HS-27A (cell line): ENCODE data around the gene KLB.
A peak's percentile ranks its signal among the peaks of the same experiment; 100 is the strongest.
"Not testable (repeated sequence)": the region's sequence is repeated elsewhere in the genome, so short reads cannot be mapped to it uniquely, and the experiment has no call there.

Source experiments
- DNase-seq: peaks from one replicate; pipeline ENCODE4 v3.0.0-alpha.2; 2012; ENCODE audit warnings: low read depth, missing footprints

KLB gene

DNA sequence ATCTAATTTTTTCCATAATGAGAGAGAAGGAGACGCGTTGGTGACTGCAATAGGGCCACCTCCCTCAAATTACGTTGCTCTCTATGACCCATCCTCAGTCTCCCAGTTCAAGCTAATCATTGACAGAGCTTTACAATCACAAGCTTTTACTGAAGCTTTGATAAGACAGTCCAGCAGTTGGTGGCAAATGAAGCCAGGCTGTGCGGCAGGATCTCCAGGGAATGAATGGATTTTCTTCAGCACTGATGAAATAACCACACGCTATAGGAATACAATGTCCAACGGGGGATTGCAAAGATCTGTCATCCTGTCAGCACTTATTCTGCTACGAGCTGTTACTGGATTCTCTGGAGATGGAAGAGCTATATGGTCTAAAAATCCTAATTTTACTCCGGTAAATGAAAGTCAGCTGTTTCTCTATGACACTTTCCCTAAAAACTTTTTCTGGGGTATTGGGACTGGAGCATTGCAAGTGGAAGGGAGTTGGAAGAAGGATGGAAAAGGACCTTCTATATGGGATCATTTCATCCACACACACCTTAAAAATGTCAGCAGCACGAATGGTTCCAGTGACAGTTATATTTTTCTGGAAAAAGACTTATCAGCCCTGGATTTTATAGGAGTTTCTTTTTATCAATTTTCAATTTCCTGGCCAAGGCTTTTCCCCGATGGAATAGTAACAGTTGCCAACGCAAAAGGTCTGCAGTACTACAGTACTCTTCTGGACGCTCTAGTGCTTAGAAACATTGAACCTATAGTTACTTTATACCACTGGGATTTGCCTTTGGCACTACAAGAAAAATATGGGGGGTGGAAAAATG is at the start of gene KLB:
Gene KLB, plus strand, starts transcription at position 168 of the 821 bp plus-strand sequence. Its CDS starts 20 bp downstream, at position 188.
- no peak for DNase-seq

DNA sequence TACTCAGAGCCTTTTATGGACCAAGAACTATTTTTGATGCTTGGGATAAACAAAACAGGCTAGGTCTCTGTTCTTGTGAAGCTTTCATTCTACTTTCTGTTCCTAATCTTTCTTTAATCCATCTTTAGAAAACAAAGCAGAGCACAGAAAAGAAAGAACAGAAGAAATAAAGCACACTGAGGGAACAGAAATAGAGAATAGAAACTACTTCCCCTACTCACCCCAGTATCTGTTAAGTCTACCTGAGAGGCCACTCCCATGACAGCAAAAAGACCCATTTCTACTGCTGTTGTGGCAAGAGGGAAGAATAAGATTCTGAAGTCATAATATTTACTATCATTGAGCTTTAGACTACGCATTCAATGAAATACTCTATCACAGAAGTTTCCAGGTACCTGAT is 49.7 kb upstream of the KLB start:
- no peak for DNase-seq

DNA sequence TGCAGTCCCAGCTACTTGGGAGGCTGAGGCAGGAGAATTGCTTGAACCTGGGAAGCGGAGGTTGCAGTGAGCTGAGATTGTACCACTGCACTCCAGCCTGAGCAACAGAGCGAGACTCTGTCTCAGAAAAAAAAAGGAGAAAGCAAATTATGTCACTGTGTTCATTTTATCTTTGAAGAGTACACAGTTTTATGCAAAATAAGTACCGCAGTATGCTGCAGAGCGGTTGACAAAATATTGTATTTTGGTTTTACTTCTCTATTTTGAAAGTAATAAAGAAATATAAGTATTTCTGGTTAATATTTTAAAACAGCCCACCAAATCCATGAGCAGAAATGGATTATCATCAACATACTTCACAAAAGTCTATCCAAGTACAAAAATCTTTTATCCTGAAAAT is 46.1 kb upstream of the KLB start:
- DNase-seq = not testable (repeated sequence)

DNA sequence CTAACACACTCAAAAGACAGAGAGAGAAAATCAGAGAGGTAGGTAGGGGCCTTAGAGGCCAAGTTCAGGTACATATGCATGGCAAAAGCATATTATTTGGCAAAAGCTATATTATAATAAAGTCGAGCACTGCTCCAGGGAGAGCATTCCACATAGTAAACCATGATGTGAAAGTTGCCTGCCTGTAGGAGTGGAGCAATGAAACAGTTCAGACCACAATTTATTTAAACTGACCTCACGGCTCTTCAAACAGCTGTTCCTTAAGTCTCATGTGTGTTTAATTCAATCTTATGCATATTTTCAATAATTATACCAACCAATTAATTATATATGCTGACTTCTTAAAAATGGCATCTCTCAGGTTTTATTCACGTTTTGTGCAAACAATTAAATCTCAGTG is 43.9 kb upstream of the KLB start:
- no peak for DNase-seq

DNA sequence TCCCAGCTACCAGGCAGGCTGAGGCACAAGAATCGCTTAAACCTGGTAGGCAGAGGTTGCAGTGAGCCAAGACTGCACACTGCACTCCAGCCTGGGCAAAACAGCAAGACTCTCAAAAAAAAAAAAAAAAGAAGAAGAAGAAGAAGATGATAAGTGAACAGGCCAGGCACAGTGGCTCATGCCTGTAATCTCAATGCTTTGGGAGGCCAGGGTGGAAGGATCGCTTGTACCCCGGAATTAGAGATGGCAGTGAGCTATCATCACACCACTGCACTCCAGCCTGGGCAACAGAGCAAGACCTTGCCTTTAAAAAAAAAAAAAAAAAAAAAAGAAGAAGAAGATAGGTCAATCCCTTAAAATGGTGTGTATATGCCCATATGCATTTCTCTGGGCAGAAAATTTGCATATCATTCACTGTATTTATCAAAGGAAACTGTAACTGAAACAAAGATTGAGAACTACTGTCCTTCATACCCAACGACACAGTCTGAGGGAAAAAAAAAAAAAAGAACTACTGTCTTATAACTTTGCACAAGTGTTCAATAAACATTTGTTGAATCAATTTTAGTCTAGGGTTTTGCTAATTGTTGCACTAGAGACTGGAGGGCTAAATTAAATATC is 42.8 kb upstream of the KLB start:
- no peak for DNase-seq

DNA sequence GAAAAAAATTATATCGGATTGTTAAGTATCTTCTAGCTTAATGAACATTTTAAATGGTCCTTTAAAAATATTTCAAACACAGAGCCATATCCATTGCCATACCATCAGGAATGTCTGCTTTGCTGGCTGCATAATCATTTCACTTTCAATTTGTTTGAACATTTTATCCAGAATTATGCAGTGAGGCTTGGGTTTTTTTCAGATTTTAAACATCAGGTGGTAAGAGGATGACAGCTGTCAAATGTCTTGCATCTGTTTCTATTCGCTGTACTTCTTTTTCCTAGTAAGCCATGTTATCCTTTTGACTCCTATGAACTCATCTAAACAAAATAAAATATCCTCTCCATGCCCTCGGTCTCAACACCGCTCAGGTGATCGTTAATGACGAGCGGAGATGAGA is 41.4 kb upstream of the KLB start:
- DNase-seq = no peak

DNA sequence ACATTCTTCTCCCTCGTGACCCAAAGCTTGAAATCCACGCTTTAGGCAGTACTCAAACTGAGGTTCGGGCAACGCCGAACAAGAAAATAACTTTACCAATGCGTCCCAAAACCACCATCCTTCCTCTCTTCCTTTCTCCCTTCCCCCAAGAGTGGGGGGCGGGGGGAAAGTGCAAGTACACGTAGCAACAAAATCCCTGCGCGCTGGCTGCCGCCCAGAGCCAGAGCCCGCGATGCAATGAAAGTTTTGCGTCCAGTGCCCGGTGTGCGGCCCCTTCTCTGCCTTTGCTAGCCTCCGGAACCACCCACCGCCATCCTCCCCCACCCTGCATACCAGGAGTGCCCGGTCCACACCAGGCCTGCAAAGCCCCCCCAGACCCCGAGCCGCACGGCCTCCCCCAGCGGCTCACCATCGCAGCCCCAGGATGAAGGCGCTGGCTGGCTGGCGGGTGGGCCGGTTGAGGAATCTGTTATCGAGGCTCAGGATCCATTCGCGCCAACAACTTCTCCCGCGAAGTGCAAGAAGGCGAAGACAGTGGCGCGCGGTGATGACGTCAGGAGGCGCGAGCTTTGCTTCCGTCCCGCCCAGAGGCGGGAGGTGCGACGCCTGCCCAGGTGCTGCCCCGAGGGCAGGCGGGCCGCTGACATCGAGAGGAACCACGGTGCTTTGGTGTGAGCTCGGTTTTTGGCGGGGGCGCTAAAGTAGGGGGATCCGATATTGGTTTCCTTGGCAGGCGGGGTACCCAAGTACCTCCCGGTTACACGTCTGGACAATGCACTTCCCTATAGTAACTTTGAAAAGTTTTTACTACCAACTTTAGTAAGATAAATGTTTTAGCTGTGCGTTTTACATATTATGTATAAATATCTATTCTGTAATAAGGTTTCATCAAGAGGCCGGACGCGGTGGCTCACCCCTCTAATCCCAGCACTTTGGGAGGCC is 40.6 kb upstream of the KLB start, which contains the start of gene RFC1:
Gene RFC1, minus strand, starts transcription at position 533 of the 942 bp plus-strand sequence. Its CDS starts 121 bp downstream, at position 412.
- DNase-seq = peak; percentile 80

DNA sequence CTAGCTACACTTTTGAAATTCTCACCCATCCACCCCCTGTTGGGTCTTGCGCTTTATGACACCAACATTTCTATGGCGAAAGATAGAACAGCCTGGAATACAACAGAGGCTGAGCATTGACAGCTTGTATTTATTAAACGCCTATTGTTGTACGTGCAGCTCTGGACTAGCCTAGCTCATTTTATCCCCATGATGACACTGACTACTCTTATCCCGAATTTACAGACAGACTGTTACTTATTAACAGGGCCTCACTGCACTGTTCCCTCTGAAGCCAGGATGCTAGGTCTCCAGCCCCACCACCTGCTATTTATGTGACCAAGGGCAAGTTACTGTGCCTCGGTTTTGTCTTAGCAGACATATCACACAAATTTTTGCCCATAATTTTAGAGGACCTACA is 39.6 kb upstream of the KLB start:
- no peak for DNase-seq

DNA sequence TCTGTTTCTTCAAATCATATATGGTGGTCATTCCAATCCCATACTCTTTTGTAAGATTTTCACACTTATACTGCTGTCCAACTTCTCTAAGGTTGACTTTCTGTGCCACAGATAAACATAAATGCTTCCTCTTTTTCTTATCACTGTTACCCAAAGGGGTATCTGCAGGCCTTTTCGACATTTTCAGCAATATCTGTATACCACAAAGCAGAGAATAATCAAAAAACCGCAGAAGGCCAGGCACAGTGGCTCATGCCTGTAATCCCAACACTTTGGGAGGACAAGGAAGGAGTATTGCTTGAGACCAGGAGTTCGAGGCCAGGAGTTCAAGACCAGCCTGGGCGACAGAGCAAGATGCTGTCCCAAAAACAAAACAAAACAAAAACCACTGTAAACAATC is 37.4 kb upstream of the KLB start:
- no peak for DNase-seq

DNA sequence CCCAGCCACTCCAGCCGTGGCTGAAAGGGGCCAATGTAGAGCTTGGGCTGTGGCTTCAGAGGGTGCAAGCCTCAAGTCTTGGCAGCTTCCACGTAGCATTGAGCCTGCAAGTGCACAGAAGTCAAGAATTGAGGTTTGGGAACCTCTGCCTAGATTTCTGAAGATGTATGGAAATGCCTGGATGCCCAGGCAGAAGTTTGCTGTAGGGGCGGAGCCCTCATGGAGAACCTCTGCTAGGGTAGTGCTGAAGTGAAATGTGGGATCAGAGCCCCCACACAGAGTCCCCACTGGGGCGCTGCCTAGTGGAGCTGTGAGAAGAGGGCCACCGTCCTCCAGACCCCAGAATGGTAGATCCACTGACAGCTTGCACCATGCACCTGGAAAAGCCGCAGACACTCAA is 35.5 kb upstream of the KLB start:
- DNase-seq = not testable (repeated sequence)

DNA sequence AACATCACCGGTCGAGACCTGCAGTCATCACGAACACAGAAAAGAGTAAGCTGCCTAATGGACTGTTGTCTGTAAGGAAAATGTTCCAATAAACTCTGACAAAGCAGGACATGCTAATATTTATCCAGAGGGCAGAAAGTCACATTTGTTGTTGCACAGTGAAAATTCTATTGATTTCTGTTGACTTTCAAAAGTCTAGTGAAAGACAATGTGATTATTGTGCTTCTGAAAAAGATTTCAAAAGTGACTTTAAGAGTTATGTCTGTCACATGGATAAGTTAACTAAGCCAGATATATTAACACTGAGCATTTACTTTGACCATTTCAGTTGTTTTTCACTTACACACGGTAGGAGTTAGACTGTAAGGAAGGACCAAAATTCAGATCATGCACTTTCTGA is 31.3 kb upstream of the KLB start:
- DNase-seq = no peak

DNA sequence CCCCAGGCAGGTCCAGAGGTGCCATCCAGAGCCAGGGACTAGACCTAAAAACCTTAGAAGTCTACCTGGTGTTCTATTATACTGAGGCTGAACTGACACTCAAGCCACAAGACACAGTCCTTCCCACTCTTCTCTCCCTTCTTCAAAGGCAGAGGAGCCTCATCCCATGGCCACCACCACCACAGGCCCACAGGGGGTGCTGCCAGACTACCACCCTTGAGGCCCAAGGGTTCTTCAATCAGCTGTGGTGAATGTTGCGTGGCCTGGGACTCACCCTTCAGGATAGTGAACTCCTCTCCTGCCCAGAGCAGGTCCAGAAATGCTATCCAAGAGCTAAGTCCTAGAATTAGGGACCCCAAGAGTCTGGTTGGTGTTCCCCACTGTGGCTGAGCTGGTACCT is 23.0 kb upstream of the KLB start:
- no peak for DNase-seq

DNA sequence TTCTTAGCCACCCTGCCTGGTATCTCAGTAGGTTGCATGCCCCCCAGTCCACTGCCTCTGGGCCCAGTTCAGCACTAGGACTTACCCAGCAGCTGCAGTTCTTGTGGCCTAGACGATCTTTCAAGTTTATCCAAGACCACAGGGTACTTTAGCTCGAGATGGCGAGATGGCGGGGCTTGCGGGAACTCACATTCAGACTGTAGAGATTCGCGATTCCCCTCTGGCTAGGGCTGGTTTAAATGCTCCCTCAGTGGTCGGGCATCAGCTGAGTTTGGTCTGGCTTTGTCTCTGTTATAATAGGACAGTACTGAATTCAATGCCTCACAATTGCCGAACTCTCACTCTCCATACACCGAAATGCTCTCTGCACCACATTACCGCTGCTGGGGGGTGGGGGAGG is 22.2 kb upstream of the KLB start:
- DNase-seq = no peak

DNA sequence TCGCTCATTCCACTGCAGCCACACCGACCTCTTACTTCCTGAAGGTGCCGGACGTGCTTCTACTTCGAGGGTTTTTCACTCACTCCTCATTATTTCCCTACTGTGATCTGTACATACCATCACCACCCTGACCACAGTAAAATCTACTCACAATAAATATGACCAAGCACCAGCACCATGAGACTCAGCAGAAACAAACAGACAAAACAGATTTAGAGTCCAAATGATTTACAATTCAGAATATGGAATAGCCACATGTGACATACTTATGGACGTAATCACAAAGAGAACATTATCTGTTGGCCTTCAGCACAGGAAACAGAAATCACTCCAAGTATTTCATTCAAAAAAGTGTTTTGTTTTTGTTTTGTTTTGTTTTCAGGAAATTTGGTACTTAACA is 16.1 kb upstream of the KLB start:
- no peak for DNase-seq

DNA sequence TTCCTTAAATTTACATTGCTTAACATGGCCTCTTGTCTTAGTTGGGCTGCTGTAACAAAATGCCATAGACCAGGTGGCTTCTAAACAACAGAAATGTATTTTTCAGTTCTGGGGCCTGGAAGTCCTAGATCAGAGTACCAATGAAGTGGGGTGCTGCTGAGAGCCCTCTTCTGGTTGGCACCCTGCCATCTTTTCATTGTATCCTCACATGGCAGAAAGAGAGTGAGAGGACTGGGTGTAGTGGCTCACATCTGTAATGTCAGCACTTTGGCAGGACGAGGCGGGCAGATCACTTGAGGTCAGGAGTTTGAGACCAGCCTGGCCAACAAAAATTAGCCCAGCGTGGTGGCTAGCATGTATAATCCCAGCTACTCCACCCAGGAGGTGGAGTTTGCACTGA is 12.0 kb upstream of the KLB start:
- no peak for DNase-seq

DNA sequence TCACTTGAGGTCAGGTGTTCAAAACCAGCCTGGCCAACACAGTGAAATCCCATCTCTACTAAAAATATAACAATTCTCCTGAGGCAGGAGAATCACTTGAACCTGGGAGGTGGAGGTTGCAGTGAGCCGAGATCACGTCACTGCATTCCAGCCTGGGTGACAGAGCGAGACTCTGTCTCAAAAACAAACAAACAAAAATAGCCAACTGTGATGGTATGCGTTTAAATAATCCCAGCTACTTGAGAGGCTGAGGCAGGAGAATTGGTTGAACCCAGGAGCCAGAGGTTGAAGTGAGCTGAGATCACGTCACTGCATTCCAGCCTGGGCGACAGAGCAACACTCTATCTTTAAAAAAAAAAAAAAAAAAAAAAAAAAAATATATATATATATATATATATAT is 5.1 kb upstream of the KLB start:
- not testable (repeated sequence) for DNase-seq

DNA sequence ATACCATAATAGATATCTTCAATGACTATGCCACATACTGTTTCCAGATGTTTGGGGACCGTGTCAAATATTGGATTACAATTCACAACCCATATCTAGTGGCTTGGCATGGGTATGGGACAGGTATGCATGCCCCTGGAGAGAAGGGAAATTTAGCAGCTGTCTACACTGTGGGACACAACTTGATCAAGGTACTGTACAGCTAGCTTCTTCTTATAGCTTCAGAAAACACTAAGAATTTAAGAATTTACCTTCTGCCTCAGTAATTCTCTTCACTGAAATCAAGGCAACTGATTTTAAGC is 805 bp downstream of the KLB start:
- no peak for DNase-seq

DNA sequence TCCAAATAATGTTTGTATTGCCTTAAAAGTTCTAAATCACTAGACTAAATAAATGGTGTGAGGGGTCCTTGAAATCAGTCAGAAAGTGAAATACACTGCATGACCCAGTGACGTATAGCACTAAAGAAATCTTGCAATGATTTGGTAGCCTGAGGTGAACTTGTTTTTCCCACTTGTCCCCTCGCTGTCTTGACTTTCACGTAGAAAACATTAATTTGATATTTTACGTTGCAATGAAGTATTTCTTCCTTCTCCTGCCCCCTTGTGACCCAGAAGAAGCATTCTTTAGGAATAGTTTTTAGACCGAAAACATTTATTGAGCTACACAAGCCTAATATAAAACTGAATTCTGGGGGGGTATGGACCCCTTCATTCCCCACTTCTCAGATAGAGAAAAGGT is 3.7 kb downstream of the KLB start:
- DNase-seq = no peak

DNA sequence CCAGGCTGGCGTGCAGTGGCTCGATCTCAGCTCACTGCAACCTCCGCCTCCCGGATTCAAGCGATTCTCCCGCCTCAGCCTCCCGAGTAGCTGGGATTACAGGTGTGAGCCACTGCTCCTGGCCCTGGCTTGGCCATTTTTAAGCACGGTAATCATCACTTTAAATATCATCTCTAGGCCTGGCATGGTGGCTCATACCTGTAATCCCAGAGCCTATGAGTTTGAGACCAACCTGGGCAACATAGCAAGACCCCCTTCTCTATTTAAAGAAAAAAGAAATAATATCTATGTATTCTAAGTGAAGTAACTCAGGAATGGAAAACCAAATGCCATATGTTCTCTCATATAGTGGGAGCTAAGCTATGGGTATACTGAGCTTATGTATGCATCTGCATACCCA is 4.8 kb downstream of the KLB start:
- DNase-seq = not testable (repeated sequence)

DNA sequence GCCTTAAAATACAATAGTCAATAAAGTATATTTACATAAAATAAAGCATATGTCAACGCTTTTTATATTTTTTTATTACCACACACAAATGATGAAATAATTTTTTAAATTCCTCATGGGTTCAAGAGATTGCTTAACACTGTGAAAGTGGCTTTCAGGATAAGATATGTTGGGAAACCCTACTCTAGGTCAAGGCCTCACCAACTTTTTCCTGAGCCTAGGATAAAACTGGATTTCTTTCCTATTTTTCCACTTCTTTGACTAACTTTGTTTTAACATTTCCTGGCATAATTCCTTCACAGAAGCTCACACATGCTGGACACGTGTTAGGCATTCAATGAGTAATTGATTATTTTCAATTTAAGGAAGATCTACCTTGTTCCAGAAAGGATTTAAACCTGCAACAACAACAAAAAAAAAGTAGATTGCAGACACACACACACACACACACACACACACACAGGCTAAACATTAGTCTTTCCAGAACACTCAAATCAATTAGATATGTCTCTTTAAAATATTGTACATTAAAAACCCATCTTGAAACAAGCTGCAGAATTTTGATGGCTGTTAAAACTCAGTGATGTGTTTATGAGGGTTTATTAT is 9.1 kb downstream of the KLB start:
- no peak for DNase-seq

DNA sequence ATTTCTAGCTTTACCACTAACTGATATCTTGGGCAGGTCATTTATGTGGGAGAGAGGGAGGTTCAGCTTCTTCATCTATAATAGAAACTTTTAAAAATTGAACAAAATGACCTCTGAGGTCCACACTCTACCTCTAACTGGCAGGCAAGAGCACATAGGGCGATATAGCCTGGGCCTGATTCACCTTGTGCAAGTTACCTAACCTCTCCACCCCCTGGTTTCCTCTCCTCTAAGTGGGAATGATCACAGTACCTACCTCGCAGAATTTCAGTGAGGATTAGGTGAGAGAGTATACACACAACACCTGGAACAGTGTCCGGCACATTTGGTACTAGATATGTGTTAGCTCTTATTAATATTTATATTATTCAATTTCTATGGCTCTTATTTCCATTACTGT is 15.5 kb downstream of the KLB start:
- DNase-seq = no peak

DNA sequence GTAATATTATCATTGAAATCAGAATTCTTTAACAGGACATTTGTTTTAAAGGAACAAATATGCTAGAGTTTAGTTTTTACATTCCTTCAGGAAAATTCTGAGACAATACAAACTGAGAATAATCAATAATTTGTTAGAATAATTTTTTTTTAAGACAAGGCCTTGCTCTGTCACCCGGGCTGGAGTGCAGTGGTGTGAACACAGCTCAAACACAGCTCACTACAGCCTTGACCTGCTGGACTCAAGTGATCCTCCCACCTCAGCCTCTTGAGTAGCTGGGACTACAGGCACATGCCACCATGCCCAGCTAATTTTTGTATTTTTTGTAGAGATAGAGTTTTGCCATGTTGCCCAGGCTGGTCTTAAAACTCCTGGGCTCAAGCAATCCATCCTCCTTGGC is 18.6 kb downstream of the KLB start:
- not testable (repeated sequence) for DNase-seq
